Measurements from ENCODE around the gene GALNTL6.
"Not testable (repeated sequence)": the region's sequence is repeated elsewhere in the genome, so short reads cannot be mapped to it uniquely, and the experiment has no call there.

The GALNTL6 gene

DNA sequence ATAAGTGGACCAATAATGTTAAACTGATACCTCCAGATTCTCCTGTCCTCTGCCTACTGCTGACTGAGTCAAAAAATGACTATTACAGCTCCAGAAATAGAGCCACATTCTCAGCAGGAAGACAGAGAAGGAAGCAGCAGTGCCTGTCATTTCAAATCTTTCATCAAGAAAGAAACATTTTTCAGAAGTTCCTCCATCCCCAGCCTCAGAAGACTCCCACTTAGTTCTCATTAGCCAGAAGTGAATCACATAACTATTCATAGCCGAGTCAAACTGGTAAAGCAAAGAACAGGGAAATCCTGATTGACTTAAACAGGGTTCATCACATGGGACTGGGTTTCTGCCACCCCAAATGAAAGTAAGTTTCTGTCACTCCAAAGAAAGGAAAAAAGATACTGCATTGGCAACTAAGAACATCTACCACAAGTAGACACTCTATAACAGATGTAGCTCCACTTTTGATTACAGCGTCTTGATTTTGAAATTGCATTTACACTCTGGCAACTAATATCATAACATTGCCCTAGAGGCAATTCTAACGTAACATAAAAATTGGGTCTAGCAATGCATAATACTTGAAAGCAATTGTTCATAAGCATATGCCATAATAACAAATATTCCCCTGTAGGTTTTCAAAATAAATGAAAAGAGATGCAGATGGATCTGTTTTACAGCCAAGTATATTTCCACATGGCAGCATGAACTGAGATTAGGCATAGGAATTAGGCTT lies 599.8 kb downstream of the GALNTL6 start:
- DNase-seq: no peak

DNA sequence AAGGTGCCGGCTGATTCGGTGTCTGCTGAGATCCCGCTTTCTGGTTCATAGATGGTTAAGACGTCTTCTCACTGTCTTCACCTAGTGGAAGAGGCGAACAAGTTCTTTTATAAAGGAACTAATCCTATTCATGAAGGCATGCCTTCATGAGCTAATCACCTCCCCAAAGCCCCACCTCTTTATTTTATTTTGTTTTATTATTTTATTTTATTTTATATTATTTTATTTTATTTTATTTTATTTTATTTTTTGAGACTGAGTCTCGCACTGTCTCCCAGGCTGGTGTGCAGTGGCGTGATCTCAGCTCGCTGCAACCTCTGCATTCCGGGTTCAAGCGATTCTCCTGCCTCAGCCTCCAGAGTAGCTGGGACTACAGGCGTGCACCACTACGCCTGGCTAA lies 615.8 kb downstream of the GALNTL6 start:
- DNase-seq: not testable (repeated sequence)

DNA sequence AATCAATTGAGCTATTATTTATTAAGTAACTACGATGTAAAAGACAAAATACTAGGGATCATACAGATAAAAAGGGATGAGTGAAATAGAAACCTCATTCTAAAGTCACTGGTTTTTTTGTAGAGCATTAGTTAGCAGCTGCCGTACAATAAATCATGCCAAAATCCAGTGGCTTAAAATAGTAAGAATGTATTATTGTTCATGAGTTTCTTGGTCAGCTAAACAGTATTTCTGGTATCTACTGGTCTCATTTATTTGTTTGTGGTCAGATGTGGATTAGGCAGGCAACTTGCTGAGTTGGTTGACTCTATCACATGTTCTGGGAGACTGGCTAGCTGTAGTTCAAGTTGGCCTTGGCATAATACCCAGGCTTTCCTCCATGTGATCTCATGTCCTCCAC lies 667.3 kb downstream of the GALNTL6 start:
- DNase-seq: no peak

- DNase-seq: no peak
These were observed 668.8 kb downstream of the GALNTL6 start for GRCh38 chr4:172481802-172482508.

DNA sequence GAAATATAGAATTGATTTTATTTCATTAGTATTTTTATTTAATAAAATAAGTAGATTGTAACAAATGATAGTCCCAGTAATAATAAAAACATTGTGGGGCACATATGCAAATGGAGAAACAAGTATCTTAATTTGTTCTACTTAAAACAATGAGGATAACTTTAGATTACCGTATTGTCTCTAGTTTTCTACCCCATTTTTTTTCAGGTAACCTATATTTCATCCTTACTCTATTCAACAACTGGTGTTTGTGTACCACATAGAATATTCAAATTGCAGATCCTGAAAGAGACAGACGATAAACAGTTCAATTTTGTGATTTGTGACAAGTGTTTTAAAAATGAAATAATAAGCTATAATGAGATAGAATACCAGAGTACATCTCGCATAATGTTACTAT lies 671.8 kb downstream of the GALNTL6 start:
- DNase-seq: no peak

- DNase-seq: no peak
These were observed 673.3 kb downstream of the GALNTL6 start for GRCh38 chr4:172486531-172486930.

- DNase-seq: no peak
These were observed 676.7 kb downstream of the GALNTL6 start for GRCh38 chr4:172489861-172490260.

- no peak for DNase-seq
These were observed 682.6 kb downstream of the GALNTL6 start for GRCh38 chr4:172495769-172496168.

DNA sequence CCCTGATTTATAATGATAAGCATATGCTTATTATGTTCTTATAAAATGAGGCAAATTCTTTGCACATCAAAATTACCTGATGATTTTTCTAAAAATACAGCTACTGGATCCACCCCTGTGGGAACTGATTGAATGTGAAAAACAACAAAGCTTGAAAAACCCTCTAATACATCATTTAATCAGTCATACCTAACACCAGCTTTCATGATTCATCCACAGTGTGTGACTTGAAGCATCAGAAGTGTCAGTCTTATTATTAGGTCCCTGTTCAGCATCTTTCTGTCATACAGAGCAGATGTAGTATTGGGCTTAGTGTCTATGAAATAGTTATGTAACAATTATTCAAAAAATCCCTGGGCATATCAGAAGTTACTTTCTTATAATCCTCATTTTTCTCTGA lies 684.1 kb downstream of the GALNTL6 start:
- no peak for DNase-seq

GRCh38 chr4:172514011-172514410 lies 700.8 kb downstream of the GALNTL6 start:
- no peak for DNase-seq

DNA sequence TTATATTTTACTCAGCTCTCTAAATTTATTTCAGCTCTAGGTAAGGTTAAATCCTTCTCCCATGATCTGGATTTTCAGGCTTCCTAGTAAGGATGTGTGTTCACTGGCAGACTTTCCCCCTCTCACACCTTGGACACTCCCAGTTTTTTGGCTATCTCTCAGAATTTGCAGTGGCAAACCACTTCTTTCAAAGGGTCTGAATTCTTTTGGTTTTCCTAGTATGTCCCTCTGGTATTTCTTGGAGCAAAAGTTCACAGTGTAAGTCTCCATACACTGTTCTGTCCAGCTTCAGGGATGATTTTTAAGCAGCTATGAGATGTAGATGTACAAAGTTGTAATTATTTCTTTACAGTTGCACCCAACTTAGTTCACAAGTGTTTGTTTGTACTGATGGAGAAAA lies 701.6 kb downstream of the GALNTL6 start:
- no peak for DNase-seq

- DNase-seq: no peak
These were observed 702.2 kb downstream of the GALNTL6 start for GRCh38 chr4:172515266-172515879.

DNA sequence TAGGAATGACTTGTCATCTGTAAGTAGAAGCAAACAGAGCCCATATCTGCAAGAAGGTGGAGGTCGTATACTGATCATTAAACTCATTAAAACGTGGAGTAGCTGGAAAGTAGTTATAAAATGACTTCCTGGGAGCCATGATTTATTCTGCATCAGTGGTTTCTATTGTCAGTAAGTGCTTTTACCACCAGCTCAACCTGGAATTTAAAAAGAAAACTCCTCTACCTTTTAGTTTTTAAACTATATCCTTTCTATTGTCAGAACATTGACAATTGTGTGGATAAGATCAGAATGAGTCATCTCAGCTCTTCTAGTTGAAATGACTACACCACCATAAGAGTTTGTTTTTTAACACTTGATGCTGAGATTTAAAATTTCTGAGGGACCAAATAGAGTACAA lies 704.2 kb downstream of the GALNTL6 start:
- DNase-seq: no peak

GRCh38 chr4:172521248-172521647 lies 708.0 kb downstream of the GALNTL6 start:
- DNase-seq: no peak

DNA sequence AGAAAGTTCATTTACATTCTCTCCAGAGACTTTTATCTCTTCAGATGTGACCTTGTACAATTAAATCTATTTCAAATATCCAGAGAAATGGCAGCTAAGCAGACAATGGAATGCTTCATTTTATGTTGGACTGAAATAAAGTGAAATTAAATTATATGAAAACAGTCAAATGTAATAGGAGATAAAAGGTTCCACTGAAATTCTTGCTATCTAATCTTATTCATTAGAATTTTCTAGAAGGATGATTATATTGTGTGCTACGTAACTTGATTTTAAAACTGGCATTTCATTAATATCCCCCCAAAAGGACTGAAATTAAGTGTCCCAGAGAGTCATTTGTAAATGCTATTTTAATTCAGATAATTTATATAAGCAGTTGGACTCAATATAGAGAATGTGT lies 708.5 kb downstream of the GALNTL6 start:
- DNase-seq: no peak

DNA sequence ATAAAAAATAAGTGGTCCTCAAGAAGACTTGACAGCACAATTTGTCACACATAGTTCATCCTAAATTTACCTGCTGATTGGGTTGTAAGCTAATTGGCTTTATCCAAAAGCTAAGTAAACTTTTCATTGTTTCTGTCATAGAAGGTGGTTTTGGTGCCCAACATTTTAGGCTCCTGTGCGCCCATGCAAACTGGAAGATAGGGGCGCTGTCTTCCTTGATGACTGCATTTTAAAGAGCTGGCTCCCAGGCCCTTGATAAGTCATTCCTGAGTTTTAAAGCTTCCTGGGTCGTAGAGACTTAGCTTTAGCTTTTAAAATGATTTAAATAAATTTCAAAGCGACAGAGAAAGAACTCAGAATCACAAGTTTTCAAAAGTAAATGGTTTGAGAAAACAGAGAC lies 730.0 kb downstream of the GALNTL6 start:
- no peak for DNase-seq

- DNase-seq: no peak
These were observed 733.6 kb downstream of the GALNTL6 start for GRCh38 chr4:172546782-172547181.

DNA sequence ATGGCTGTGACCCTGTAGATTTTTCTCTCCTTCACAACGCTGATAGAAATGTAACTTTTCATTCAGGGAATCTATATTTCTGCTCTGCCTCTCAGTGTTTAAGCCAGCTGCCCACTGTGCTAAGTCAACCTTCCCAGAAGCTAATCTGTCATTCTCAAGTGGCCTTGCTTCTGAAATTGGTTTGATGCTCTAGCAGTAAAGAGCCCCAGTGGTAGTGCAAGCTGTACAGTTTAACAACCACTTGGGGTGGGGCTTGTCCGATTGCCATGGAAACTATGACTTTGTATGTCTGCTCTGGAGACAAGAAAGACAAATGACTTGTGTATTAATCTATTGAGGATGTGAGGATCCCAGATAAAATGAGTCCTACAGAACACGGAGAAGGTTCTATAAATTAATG lies 734.5 kb downstream of the GALNTL6 start:
- DNase-seq: no peak

GRCh38 chr4:172553216-172553615 lies 740.0 kb downstream of the GALNTL6 start:
- no peak for DNase-seq

DNA sequence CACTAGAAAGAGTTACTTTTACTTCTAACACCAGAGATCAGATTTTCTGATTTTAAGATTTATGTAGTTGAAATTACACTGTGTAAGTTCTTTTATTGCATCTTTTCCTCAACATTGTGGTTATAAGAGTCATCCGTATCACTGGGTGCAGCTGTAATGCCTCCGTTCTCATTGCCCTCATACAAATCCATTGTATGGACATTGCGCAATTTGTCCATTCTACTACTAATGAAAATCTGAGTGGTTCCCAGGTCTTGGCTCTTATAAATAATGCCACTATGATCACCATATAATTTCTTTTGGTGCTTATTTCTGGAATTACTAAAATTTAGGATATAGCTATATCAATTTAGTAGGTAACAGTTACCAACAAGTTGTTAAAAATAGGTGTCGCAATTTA lies 741.4 kb downstream of the GALNTL6 start:
- no peak for DNase-seq

DNA sequence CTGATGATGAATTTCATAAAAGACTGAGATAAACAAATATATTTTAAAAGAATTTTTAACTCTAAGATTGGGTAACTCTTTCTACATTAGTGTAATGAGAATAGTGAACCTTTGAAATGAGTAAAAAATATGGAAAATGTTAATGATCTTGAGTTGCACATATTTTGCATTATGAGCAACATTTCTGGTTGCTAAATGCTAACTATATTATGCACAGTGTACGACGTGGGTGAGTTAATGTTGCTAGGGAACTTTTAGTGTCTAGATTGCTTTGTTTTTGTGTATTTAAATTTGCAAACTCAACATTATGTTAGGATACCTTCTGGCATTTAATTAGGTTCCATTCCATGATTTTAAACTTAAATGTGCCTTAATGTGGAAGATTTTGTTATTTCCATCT lies 742.5 kb downstream of the GALNTL6 start:
- DNase-seq: no peak

GRCh38 chr4:172573899-172574298 lies 760.7 kb downstream of the GALNTL6 start:
- peak; percentile 47 for DNase-seq

- DNase-seq: no peak
These were observed 765.5 kb downstream of the GALNTL6 start for GRCh38 chr4:172578712-172579111.

DNA sequence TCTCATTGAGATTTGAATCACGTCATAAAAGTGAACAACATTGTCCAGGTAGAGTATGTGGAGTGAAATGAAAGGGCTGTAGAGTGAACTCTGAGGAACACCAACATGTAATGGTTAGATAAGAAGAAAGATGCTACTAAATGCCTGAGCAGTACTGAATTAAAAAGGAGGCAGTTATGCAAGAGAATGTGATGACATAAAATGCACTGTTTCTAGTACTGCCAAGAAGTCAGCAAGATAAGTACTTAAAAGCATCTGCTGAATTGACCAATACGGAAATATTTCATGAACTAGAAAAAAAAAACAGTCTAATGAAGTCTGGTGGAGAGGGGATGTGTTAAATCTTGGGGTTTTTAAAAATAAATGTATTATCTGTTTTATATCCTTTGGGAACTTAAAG lies 771.6 kb downstream of the GALNTL6 start:
- DNase-seq: no peak
